ENCODE data around the gene VAC14.

DNA sequence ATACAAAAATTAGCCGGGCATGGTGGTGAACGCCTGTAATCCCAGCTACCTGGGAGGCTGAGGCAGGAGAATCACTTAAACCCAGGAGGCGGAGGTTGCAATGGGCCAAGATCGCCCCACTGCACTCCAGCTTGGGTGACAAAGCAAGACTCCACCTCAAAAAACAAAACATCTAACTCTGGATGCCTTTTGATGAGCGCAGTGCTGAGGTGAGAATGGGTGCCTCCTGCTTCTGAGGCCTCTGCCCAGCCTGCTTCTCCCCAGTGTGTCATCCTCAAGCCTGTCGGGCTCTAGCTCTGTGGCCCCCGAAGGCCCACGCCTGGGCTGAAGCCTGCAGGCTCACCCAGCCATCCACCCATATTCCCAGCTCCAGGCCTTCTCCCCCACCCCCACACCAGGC is 104.6 kb downstream of the VAC14 start:
- TF ChIP-seq CTCF (conservative IDR thresholded peaks at IDR 0.05; ENCODE audit: low read depth, low read length) (no peak), EZH2phosphoT487 (IDR thresholded peaks at IDR 0.05; ENCODE audit: borderline replicate concordance, low read length) (no peak), EZH2 (IDR thresholded peaks at IDR 0.05; ENCODE audit: low read length, unreplicated experiment) (no peak)
